ENCODE data around the gene GPR160.

DNA sequence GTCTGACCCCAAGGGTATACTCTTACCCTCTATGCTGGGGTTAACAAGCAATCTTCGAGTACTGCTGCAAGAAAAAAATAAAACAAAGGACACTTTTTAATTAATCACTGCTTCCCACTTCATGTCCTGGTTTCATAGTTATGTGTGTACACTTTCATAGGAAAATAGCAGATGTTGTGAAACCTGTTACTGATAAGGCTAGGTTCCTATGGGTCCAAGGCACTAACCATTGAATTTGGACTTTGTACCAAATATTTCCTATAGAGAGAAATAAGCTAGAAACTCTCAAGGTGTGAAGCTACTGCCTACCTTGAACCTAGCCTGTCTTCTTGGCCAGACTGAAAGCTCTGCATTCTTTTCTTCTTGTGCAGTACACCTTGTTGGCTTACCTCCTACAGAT, 14.6 kb upstream of the GPR160 start:
- TF ChIP-seq, protein P1, sequence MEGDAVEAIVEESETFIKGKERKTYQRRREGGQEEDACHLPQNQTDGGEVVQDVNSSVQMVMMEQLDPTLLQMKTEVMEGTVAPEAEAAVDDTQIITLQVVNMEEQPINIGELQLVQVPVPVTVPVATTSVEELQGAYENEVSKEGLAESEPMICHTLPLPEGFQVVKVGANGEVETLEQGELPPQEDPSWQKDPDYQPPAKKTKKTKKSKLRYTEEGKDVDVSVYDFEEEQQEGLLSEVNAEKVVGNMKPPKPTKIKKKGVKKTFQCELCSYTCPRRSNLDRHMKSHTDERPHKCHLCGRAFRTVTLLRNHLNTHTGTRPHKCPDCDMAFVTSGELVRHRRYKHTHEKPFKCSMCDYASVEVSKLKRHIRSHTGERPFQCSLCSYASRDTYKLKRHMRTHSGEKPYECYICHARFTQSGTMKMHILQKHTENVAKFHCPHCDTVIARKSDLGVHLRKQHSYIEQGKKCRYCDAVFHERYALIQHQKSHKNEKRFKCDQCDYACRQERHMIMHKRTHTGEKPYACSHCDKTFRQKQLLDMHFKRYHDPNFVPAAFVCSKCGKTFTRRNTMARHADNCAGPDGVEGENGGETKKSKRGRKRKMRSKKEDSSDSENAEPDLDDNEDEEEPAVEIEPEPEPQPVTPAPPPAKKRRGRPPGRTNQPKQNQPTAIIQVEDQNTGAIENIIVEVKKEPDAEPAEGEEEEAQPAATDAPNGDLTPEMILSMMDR (IDR thresholded peaks at IDR 0.05; ENCODE audit: low read depth, low read length, missing input control): no peak
- TF ChIP-seq YY1 (IDR thresholded peaks at IDR 0.05) (no peak), JUND (IDR thresholded peaks at IDR 0.05) (no peak), EGR1 (IDR thresholded peaks at IDR 0.05; ENCODE audit: low read depth in 2 of 2) (no peak)
- TF ChIP-seq, protein P2, sequence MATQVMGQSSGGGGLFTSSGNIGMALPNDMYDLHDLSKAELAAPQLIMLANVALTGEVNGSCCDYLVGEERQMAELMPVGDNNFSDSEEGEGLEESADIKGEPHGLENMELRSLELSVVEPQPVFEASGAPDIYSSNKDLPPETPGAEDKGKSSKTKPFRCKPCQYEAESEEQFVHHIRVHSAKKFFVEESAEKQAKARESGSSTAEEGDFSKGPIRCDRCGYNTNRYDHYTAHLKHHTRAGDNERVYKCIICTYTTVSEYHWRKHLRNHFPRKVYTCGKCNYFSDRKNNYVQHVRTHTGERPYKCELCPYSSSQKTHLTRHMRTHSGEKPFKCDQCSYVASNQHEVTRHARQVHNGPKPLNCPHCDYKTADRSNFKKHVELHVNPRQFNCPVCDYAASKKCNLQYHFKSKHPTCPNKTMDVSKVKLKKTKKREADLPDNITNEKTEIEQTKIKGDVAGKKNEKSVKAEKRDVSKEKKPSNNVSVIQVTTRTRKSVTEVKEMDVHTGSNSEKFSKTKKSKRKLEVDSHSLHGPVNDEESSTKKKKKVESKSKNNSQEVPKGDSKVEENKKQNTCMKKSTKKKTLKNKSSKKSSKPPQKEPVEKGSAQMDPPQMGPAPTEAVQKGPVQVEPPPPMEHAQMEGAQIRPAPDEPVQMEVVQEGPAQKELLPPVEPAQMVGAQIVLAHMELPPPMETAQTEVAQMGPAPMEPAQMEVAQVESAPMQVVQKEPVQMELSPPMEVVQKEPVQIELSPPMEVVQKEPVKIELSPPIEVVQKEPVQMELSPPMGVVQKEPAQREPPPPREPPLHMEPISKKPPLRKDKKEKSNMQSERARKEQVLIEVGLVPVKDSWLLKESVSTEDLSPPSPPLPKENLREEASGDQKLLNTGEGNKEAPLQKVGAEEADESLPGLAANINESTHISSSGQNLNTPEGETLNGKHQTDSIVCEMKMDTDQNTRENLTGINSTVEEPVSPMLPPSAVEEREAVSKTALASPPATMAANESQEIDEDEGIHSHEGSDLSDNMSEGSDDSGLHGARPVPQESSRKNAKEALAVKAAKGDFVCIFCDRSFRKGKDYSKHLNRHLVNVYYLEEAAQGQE (IDR thresholded peaks at IDR 0.05): no peak

Measured in liver (tissue), 3 donors.